Type B pancreatic cell (in vitro differentiated cells): Measurements from ENCODE around the gene KCNH8. TPM values are rescaled to one million over a fixed set of nuclear protein-coding genes. Genes with fewer than 3 reads are reported as not detected.

Experiments used
- DNase-seq: peaks from one replicate; pipeline ENCODE4 v3.0.0; 2021; ENCODE audit warnings: mixed read lengths; ENCODE audit not compliant: unreplicated experiment; ENCODE audit errors: extremely low spot score
- H3K27ac Mint-ChIP-seq: 2 replicates; pipeline ENCODE4 v1.8.0; 2021; ENCODE audit warnings: mild to moderate bottlenecking, mixed read lengths
- H3K27me3 Mint-ChIP-seq: 2 replicates; pipeline ENCODE4 v1.8.0; 2021; ENCODE audit warnings: mixed read lengths
- H3K36me3 Mint-ChIP-seq: 2 replicates; pipeline ENCODE4 v1.8.0; 2021; ENCODE audit warnings: mixed read lengths
- H3K4me1 Mint-ChIP-seq: one replicate; pipeline ENCODE4 v1.8.0; 2021; ENCODE audit warnings: mixed read lengths; ENCODE audit not compliant: unreplicated experiment
- H3K4me3 Mint-ChIP-seq: 2 replicates; pipeline ENCODE4 v1.8.0; 2021; ENCODE audit warnings: mild to moderate bottlenecking, mixed read lengths
- H3K9me3 Mint-ChIP-seq: 2 replicates; pipeline ENCODE4 v1.8.0; 2021; ENCODE audit warnings: mixed read lengths
- CTCF ChIP-seq: fragments of 200-600 bp; sonication (generic); conservative IDR thresholded peaks from 2 replicates; pipeline ENCODE4 v1.5.0; 2021; ENCODE audit warnings: antibody characterized with exemption, mild to moderate bottlenecking
- total RNA-seq: library from RNA; stranded (reverse); gene quantifications from 2 replicates; pipeline ENCODE4 v1.2.1, GENCODE V29; 2021; ENCODE audit warnings: low replicate concordance

The KCNH8 gene
- total RNA-seq, 1 donor from 2014 or later = 1.2 TPM

- Mint-ChIP-seq H3K27me3 (no peaks in the 10 kb centered on the region), H3K36me3 (no peaks in the 10 kb centered on the region), H3K27ac (no peak overlapping the region), H3K4me3 (no peak overlapping the region), H3K4me1 (no peaks in the 10 kb centered on the region), H3K9me3 (no peaks in the 10 kb centered on the region)
- TF ChIP-seq CTCF = no peak
- DNase-seq = no peak
Observed at GRCh38 chr3:19272296-19272695, 124.0 kb downstream of the KCNH8 start.

- no peak for TF ChIP-seq CTCF
- no peak overlapping the region for H3K27ac Mint-ChIP-seq
- no peaks in the 10 kb centered on the region for H3K27me3 Mint-ChIP-seq
- H3K9me3 Mint-ChIP-seq = no peaks in the 10 kb centered on the region
- no peaks in the 10 kb centered on the region for H3K4me1 Mint-ChIP-seq
- DNase-seq = no peak
- no peaks in the 10 kb centered on the region for H3K36me3 Mint-ChIP-seq
- H3K4me3 Mint-ChIP-seq = no peak overlapping the region
Observed at GRCh38 chr3:19273091-19273490, 124.8 kb downstream of the KCNH8 start.

GRCh38 chr3:19274576-19274975, 126.3 kb downstream of the KCNH8 start:
- Mint-ChIP-seq H3K27ac (no peak overlapping the region), H3K4me1 (no peaks in the 10 kb centered on the region), H3K36me3 (no peaks in the 10 kb centered on the region), H3K4me3 (no peak overlapping the region), H3K27me3 (no peaks in the 10 kb centered on the region), H3K9me3 (no peaks in the 10 kb centered on the region)
- DNase-seq = no peak
- no peak for TF ChIP-seq CTCF

GRCh38 chr3:19284974-19285373, 136.7 kb downstream of the KCNH8 start:
- H3K4me1 Mint-ChIP-seq = no peaks in the 10 kb centered on the region
- DNase-seq = no peak
- no peak overlapping the region for H3K4me3 Mint-ChIP-seq
- H3K36me3 Mint-ChIP-seq = no peaks in the 10 kb centered on the region
- no peaks in the 10 kb centered on the region for H3K9me3 Mint-ChIP-seq
- TF ChIP-seq CTCF = no peak
- H3K27me3 Mint-ChIP-seq = no peaks in the 10 kb centered on the region
- no peak overlapping the region for H3K27ac Mint-ChIP-seq

- no peak for DNase-seq
- Mint-ChIP-seq H3K36me3 (no peaks in the 10 kb centered on the region), H3K4me3 (no peak overlapping the region), H3K27ac (no peak overlapping the region), H3K4me1 (no peaks in the 10 kb centered on the region), H3K9me3 (no peaks in the 10 kb centered on the region), H3K27me3 (no peaks in the 10 kb centered on the region)
- TF ChIP-seq CTCF = no peak
Observed at GRCh38 chr3:19293295-19293694, 145.0 kb downstream of the KCNH8 start.

GRCh38 chr3:19295208-19295607, 146.9 kb downstream of the KCNH8 start:
- no peak overlapping the region for H3K4me3 Mint-ChIP-seq
- no peak overlapping the region for H3K27ac Mint-ChIP-seq
- H3K36me3 Mint-ChIP-seq = no peaks in the 10 kb centered on the region
- no peaks in the 10 kb centered on the region for H3K27me3 Mint-ChIP-seq
- TF ChIP-seq CTCF = no peak
- no peaks in the 10 kb centered on the region for H3K4me1 Mint-ChIP-seq
- DNase-seq = no peak
- no peaks in the 10 kb centered on the region for H3K9me3 Mint-ChIP-seq
